NCI-H1436 treated with DMSO at 0.1 percent for 48 hours (cell line): ENCODE measurements around the gene TBX1.
"Not testable (repeated sequence)": the region's sequence is repeated elsewhere in the genome, so short reads cannot be mapped to it uniquely, and the experiment has no call there.

Experiments
- DNase-seq: peaks from one replicate; lab custom pipeline; 2025; lab: John Stamatoyannopoulos, UW

Gene TBX1

GRCh38 chr22:19723232-19723982 is 37.2 kb upstream of the TBX1 start, which contains the start of gene GP1BB:
TSS of gene GP1BB (plus strand) at chr22:19723539. CDS start at chr22:19723570, 31 bp downstream.
- no peak for DNase-seq

- no peak for DNase-seq
Observed at GRCh38 chr22:19723983-19724827, 36.4 kb upstream of the TBX1 start.

GRCh38 chr22:19724927-19725661 is 35.5 kb upstream of the TBX1 start:
- no peak for DNase-seq

- DNase-seq: not testable (repeated sequence)
Observed at GRCh38 chr22:19726064-19726788, 34.4 kb upstream of the TBX1 start.

GRCh38 chr22:19727310-19728150 is 33.0 kb upstream of the TBX1 start:
- no peak for DNase-seq

GRCh38 chr22:19728271-19728670 is 32.3 kb upstream of the TBX1 start:
- DNase-seq: no peak

- no peak for DNase-seq
Observed at GRCh38 chr22:19728836-19729235, 31.7 kb upstream of the TBX1 start.

GRCh38 chr22:19729507-19729906 is 31.1 kb upstream of the TBX1 start:
- DNase-seq: no peak

- DNase-seq: no peak
Observed at GRCh38 chr22:19730198-19730597, 30.4 kb upstream of the TBX1 start.

GRCh38 chr22:19730655-19731360 is 29.8 kb upstream of the TBX1 start:
- no peak for DNase-seq

- no peak for DNase-seq
Observed at GRCh38 chr22:19731361-19732135, 29.0 kb upstream of the TBX1 start.

GRCh38 chr22:19732403-19733113 is 28.0 kb upstream of the TBX1 start:
- DNase-seq: no peak

- DNase-seq: no peak
Observed at GRCh38 chr22:19733755-19734154, 26.8 kb upstream of the TBX1 start.

- no peak for DNase-seq
Observed at GRCh38 chr22:19734163-19734562, 26.4 kb upstream of the TBX1 start.

GRCh38 chr22:19734837-19735382 is 25.7 kb upstream of the TBX1 start:
- no peak for DNase-seq

- DNase-seq: no peak
Observed at GRCh38 chr22:19735665-19736510, 24.7 kb upstream of the TBX1 start.

GRCh38 chr22:19737846-19738663 is 22.5 kb upstream of the TBX1 start:
- DNase-seq: no peak
